C4-2B (cell line): ENCODE data around the gene GLYAT.

Experiments
- H3K27ac ChIP-seq: fragments of 450-650 bp; 2 replicates; pipeline ENCODE4 v1.5.1; 2017
- ZFX ChIP-seq: fragments of 450-650 bp; IDR thresholded peaks from 2 replicates; pipeline ENCODE4 v1.6.1; 2017
- TF ChIP-seq, protein P1 (sequence below): fragments of 450-650 bp; conservative IDR thresholded peaks from 2 replicates; pipeline ENCODE4 v1.5.1; 2017; ENCODE audit warnings: mild to moderate bottlenecking

The GLYAT gene

DNA sequence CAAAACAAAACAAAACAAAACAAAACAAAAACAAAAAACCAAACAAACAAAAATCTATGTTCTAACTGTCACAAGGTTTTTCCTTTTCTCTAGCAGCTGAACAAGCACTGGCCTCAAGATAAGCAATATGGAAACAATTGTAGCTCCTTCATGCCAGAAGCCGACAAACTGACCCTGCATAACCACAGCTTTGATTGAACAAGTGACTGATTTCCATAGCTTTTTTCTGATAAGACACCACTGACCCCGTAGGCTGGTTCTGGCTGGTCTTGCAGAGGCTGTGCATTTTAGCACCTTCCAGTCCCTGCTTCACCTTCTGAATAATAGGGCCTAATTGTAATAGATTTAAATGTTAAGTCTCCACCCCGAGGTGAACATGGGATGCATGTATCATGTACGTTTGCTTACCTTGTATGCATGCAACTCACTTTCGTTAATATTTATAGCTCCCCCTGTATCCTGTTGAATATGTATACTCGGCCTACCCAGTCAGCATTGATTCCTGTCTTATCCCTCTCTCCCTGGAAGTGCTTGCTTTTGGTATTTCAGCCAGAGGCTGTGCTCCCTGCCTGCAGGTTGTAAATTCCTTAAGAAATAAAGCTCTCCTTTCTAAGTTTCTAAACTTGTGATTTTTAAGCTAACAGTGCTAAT is 59.6 kb downstream of the GLYAT start:
- no peak for TF ChIP-seq ZFX
- TF ChIP-seq, protein P1, sequence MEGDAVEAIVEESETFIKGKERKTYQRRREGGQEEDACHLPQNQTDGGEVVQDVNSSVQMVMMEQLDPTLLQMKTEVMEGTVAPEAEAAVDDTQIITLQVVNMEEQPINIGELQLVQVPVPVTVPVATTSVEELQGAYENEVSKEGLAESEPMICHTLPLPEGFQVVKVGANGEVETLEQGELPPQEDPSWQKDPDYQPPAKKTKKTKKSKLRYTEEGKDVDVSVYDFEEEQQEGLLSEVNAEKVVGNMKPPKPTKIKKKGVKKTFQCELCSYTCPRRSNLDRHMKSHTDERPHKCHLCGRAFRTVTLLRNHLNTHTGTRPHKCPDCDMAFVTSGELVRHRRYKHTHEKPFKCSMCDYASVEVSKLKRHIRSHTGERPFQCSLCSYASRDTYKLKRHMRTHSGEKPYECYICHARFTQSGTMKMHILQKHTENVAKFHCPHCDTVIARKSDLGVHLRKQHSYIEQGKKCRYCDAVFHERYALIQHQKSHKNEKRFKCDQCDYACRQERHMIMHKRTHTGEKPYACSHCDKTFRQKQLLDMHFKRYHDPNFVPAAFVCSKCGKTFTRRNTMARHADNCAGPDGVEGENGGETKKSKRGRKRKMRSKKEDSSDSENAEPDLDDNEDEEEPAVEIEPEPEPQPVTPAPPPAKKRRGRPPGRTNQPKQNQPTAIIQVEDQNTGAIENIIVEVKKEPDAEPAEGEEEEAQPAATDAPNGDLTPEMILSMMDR: no peak
- no peak overlapping the region for H3K27ac ChIP-seq

DNA sequence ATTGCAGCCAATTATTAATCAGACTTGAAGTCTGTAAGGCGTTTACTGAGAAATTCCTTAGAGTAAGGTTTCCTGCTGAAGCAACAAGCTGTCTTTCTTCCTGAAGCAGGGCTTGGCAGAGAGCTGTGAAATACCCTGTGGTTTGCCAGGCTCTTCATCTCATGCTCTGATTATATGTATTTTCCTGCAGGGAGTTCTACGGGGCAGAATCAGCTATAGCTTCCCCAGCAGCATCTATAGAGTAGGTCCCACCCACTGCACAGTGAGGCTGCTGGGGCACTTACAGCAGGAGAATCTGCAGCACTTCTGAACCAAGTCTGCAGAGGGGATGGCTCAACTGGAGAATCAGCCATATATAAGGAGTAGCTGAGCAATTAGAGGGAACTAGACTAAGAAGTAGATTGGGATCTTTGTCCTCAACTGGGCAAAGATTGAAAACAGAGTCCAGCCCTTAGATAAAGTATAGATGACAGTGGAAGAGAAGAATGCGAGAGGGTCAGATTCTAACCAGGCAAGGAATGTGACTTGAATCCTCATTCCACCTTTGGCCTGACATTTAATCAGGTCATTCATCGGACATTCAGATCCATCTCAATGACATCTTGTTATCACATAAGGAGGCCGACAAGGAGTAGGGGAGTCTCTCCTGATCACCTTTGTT is 71.7 kb downstream of the GLYAT start:
- TF ChIP-seq ZFX: no peak
- TF ChIP-seq, protein P1: no peak
- no peak overlapping the region for H3K27ac ChIP-seq

DNA sequence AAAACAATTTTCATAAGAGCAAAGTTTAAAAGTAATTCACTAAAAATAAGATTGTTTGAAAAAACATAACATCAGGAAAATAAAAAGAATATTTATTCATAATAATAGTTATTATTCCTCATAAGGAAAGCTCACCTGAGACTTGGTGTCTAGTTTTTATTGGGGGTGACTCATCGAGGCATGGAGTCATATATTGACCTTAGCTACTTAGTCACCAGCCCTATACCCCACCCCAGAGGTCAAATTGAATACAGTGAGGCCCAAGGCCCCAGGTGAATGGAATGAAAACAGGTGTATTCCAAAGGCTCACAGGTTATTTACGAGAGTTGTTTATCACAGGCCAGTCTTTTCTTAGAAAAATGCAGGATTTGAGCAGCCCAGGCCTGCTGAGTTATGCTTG is 72.3 kb downstream of the GLYAT start:
- no peak for TF ChIP-seq ZFX
- TF ChIP-seq, protein P1: no peak
- H3K27ac ChIP-seq: no peak overlapping the region
